Measurements from ENCODE around the gene CYB5RL.

Gene CYB5RL

DNA sequence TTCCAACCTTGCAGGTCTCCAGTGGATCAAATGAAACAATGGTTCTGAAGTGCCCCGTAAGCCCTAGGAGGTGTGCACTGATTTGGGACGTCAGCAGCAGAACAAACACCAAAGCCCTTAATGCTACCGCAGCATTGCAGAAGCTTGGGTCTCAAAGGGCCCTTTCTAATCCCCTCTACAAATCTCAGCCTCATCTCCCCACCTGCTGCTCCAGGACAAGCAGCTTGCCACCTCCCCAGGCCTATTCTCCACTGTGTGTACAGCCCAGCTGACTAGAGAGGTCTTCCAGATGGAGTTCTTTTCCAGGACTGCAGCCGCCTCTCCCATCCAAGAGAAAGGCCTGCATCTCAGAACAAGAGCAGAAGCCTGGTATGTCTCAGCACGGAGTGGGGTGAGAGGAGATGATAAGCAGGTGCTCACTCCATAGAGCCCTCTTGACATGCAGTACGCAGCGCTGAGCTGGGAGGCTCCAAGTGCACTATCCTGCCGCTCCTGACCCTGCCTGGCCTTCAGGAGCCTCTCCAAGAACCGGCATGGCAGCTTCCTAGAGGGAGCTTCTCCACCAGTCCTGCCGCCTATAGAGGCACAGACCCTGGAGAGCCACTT lies 46.4 kb upstream of the CYB5RL start:
- no peak overlapping the region for H2AFZ ChIP-seq (ENCODE audit: low read depth, low read length)
- no peaks in the 10 kb centered on the region for H3K27me3 ChIP-seq (ENCODE audit: insufficient read depth, low read length, poor library complexity)
- no peaks in the 10 kb centered on the region for H3K4me1 ChIP-seq (ENCODE audit: insufficient read depth, low read length)
- H3K4me3 ChIP-seq (ENCODE audit: low read depth in 1 of 2, low read length in 2 of 2): no peak overlapping the region
- TF ChIP-seq, protein P1, sequence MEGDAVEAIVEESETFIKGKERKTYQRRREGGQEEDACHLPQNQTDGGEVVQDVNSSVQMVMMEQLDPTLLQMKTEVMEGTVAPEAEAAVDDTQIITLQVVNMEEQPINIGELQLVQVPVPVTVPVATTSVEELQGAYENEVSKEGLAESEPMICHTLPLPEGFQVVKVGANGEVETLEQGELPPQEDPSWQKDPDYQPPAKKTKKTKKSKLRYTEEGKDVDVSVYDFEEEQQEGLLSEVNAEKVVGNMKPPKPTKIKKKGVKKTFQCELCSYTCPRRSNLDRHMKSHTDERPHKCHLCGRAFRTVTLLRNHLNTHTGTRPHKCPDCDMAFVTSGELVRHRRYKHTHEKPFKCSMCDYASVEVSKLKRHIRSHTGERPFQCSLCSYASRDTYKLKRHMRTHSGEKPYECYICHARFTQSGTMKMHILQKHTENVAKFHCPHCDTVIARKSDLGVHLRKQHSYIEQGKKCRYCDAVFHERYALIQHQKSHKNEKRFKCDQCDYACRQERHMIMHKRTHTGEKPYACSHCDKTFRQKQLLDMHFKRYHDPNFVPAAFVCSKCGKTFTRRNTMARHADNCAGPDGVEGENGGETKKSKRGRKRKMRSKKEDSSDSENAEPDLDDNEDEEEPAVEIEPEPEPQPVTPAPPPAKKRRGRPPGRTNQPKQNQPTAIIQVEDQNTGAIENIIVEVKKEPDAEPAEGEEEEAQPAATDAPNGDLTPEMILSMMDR (IDR thresholded peaks at IDR 0.05; ENCODE audit: borderline replicate concordance, extremely low read depth, low read length, poor library complexity, severe bottlenecking): no peak
- no peak for TF ChIP-seq EZH2 (IDR thresholded peaks at IDR 0.05; ENCODE audit: borderline replicate concordance, low read depth, low read length, severe bottlenecking)
- DNase-seq (no peak), ATAC-seq (ENCODE audit: insufficient read depth, low read depth) (no peak)
- H3K9ac ChIP-seq (ENCODE audit: low read depth, low read length): no peak overlapping the region
- no peaks in the 10 kb centered on the region for H3K9me3 ChIP-seq (ENCODE audit: insufficient read depth, low read length, severe bottlenecking)
- H4K20me1 ChIP-seq (ENCODE audit: insufficient read depth, low read length): peaks cover 20% of the 10 kb centered on the region
- H3K4me2 ChIP-seq (ENCODE audit: insufficient read depth, low read length): no peak overlapping the region
- H3K36me3 ChIP-seq (ENCODE audit: insufficient read depth, low read length): peaks cover 89% of the 10 kb centered on the region
- H3K27ac ChIP-seq (ENCODE audit: low read length): no peak overlapping the region
- H3K79me2 ChIP-seq (ENCODE audit: insufficient read depth, low read length): peaks cover 3% of the 10 kb centered on the region; the same call in 1 of the 2 replicates

DNA sequence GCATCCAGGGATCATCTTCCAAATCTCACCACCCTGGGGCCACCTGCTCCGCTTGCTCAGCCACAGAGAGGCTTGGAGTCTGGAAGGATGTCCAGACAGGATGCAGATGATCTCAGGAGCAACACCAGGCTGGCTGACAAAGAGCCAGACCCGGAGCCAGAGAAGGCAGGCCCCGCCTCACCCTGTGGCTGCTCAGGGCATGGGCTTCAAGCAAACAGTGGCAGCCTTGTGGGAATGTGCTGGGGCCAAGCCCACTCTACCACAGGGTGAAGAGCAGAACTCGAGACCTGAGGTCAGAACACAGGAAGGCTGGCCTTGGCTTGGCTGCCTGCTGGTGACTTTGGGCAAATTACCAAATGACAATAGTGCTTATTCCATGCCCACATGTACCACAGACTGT lies 45.7 kb upstream of the CYB5RL start:
- Histone ChIP-seq H3K9ac (ENCODE audit: low read depth, low read length) (no peak overlapping the region), H3K4me3 (ENCODE audit: low read depth in 1 of 2, low read length in 2 of 2) (no peak overlapping the region), H3K36me3 (ENCODE audit: insufficient read depth, low read length) (peaks cover 89% of the 10 kb centered on the region), H3K4me1 (ENCODE audit: insufficient read depth, low read length) (no peaks in the 10 kb centered on the region), H3K4me2 (ENCODE audit: insufficient read depth, low read length) (no peak overlapping the region), H3K79me2 (ENCODE audit: insufficient read depth, low read length) (peaks cover 3% of the 10 kb centered on the region; the same call in 1 of the 2 replicates), H3K9me3 (ENCODE audit: insufficient read depth, low read length, severe bottlenecking) (no peaks in the 10 kb centered on the region), H3K27me3 (ENCODE audit: insufficient read depth, low read length, poor library complexity) (no peaks in the 10 kb centered on the region), H4K20me1 (ENCODE audit: insufficient read depth, low read length) (peaks cover 14% of the 10 kb centered on the region), H2AFZ (ENCODE audit: low read depth, low read length) (no peak overlapping the region), H3K27ac (ENCODE audit: low read length) (no peak overlapping the region)
- no peak for TF ChIP-seq EZH2 (IDR thresholded peaks at IDR 0.05; ENCODE audit: borderline replicate concordance, low read depth, low read length, severe bottlenecking)
- TF ChIP-seq, protein P1 (IDR thresholded peaks at IDR 0.05; ENCODE audit: borderline replicate concordance, extremely low read depth, low read length, poor library complexity, severe bottlenecking): no peak
- DNase-seq (no peak), ATAC-seq (ENCODE audit: insufficient read depth, low read depth) (no peak)

DNA sequence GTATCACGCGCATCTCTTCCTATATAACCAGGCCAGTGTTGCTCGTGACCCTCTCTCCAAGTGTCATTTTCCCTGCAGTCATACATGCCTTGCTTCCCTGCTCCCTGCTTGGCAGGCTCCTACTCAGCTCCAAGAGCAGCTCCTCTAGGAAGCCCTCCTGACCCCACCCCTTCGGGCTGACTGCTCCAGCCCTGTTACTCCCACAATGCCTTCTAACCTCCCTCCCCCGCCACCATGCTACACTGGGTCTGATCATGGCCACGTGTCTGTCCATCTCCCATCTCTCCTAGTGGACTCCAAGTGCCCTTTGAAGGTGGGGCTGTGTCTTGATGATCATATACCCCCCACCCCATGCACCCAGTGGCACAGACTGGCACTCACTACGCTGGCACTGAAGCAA lies 44.8 kb upstream of the CYB5RL start:
- Histone ChIP-seq H4K20me1 (ENCODE audit: insufficient read depth, low read length) (peaks cover 13% of the 10 kb centered on the region), H3K79me2 (ENCODE audit: insufficient read depth, low read length) (peaks cover 3% of the 10 kb centered on the region; the same call in 1 of the 2 replicates), H2AFZ (ENCODE audit: low read depth, low read length) (no peak overlapping the region), H3K9ac (ENCODE audit: low read depth, low read length) (no peak overlapping the region), H3K4me1 (ENCODE audit: insufficient read depth, low read length) (no peaks in the 10 kb centered on the region), H3K36me3 (ENCODE audit: insufficient read depth, low read length) (peaks cover 88% of the 10 kb centered on the region), H3K9me3 (ENCODE audit: insufficient read depth, low read length, severe bottlenecking) (no peaks in the 10 kb centered on the region), H3K27ac (ENCODE audit: low read length) (no peak overlapping the region), H3K4me3 (ENCODE audit: low read depth in 1 of 2, low read length in 2 of 2) (no peak overlapping the region), H3K27me3 (ENCODE audit: insufficient read depth, low read length, poor library complexity) (no peaks in the 10 kb centered on the region), H3K4me2 (ENCODE audit: insufficient read depth, low read length) (no peak overlapping the region)
- no peak for ATAC-seq (ENCODE audit: insufficient read depth, low read depth)
- no peak for DNase-seq
- TF ChIP-seq, protein P1 (IDR thresholded peaks at IDR 0.05; ENCODE audit: borderline replicate concordance, extremely low read depth, low read length, poor library complexity, severe bottlenecking): no peak
- TF ChIP-seq EZH2 (IDR thresholded peaks at IDR 0.05; ENCODE audit: borderline replicate concordance, low read depth, low read length, severe bottlenecking): no peak
